HepG2 (cell line): ENCODE data around the gene ATAD3C. TPM values are rescaled to one million over a fixed set of nuclear protein-coding genes. Genes with fewer than 3 reads are reported as not detected.

ENCODE experiments used
- CTCF ChIP-seq: sonication (generic); formaldehyde crosslinking; IDR thresholded peaks from 2 replicates; pipeline ENCODE4 v1.5.0; 2020; ENCODE audit warnings: mild to moderate bottlenecking, missing genetic modification reagents, moderate library complexity
- FLYWCH1 ChIP-seq: sonication (generic); formaldehyde crosslinking; IDR thresholded peaks from 2 replicates; pipeline ENCODE4 v1.8.1; 2023; ENCODE audit warnings: mild to moderate bottlenecking, missing genetic modification reagents
- GLI4 ChIP-seq: sonication (generic); formaldehyde crosslinking; IDR thresholded peaks from 2 replicates; pipeline ENCODE4 v1.5.1; 2020; ENCODE audit warnings: missing genetic modification reagents, mild to moderate bottlenecking, moderate library complexity, borderline replicate concordance
- HNRNPL ChIP-seq: fragments of 200-400 bp; formaldehyde crosslinking; IDR thresholded peaks from 2 replicates; pipeline ENCODE4 v1.6.1; 2017; ENCODE audit warnings: mild to moderate bottlenecking, low read depth, low read length
- MAX ChIP-seq: IDR thresholded peaks from 2 replicates; pipeline ENCODE4 v1.6.1; 2012; ENCODE audit warnings: inconsistent platforms
- NFKBIZ ChIP-seq: IDR thresholded peaks from 2 replicates; pipeline ENCODE4 v1.6.1; 2018; ENCODE audit warnings: missing genetic modification reagents, missing compliant biosample characterization
- REST ChIP-seq, 2 experiments: IDR thresholded peaks; 2 replicates each; pipeline ENCODE4 v1.6.1; 2011 to 2012; ENCODE audit warnings: low read length in 2 of 2, borderline replicate concordance in 1 of 2, low read depth in 1 of 2, mild to moderate bottlenecking in 1 of 2, moderate library complexity in 1 of 2
- YEATS2 ChIP-seq: sonication (generic); formaldehyde crosslinking; IDR thresholded peaks from 2 replicates; pipeline ENCODE4 v1.4.0; 2020; ENCODE audit warnings: missing genetic modification reagents, borderline replicate concordance
- ZBED4 ChIP-seq: sonication (generic); formaldehyde crosslinking; IDR thresholded peaks from 2 replicates; pipeline ENCODE4 v1.4.0; 2020; ENCODE audit warnings: missing genetic modification reagents, borderline replicate concordance
- ZNF331 ChIP-seq: sonication (generic); formaldehyde crosslinking; IDR thresholded peaks from 2 replicates; pipeline ENCODE4 v1.4.0; 2020; ENCODE audit warnings: missing genetic modification reagents
- ZNF343 ChIP-seq: sonication (generic); formaldehyde crosslinking; IDR thresholded peaks from 2 replicates; pipeline ENCODE4 v1.4.0; 2020; ENCODE audit warnings: mild to moderate bottlenecking, missing genetic modification reagents
- ZNF577 ChIP-seq: sonication (generic); formaldehyde crosslinking; IDR thresholded peaks from 2 replicates; pipeline ENCODE4 v1.4.0; 2020; ENCODE audit warnings: mild to moderate bottlenecking, low read depth, missing genetic modification reagents, borderline replicate concordance
- ZNF652 ChIP-seq: IDR thresholded peaks from 2 replicates; pipeline ENCODE4 v1.6.1; 2016; ENCODE audit warnings: low read depth, borderline replicate concordance
- ZNF687 ChIP-seq: sonication (generic); formaldehyde crosslinking; IDR thresholded peaks from 2 replicates; pipeline ENCODE4 v1.5.1; 2020; ENCODE audit warnings: mild to moderate bottlenecking, missing genetic modification reagents, moderate library complexity
- ZNF781 ChIP-seq: sonication (generic); formaldehyde crosslinking; IDR thresholded peaks from 2 replicates; pipeline ENCODE4 v1.5.1; 2020; ENCODE audit warnings: borderline replicate concordance, mild to moderate bottlenecking, missing genetic modification reagents; ENCODE audit errors: not compliant biosample characterization
- polyA plus RNA-seq, 8 experiments: library from polyadenylated mRNA; depleted of rRNA in 3 of 8; stranded (reverse) in 7 of 8; unstranded in 1 of 8; fragments of >200 nt; fragmentation: Illumina TruSeq in 4 of 8; extraction: Trizol in 4 of 8; gene quantifications; 2 replicates each; pipeline versions ENCODE4 v1.2.1 to v1.2.3, GENCODE V29; 2011 to 2016; ENCODE audit warnings: low read depth in 4 of 8, missing spikeins in 1 of 8, mixed read lengths in 1 of 8; ENCODE audit not compliant: insufficient read depth in 1 of 8
- total RNA-seq, 5 experiments: library from RNA; depleted of rRNA; stranded (reverse); fragments of >200 nt; fragmentation: Illumina TruSeq; extraction: Trizol; gene quantifications; 2 replicates each; pipeline ENCODE4 v1.2.3, GENCODE V29; 2016; ENCODE audit warnings: low read depth in 1 of 5

The ATAD3C gene
- total and polyA plus RNA-seq, 2 of the 13 experiments (the other 11 are each of a cell fraction or from before 2014, with no cell fraction given), result 2.4 to 3.2 TPM

- TF ChIP-seq NFKBIZ (CRISPR knock-in tag) (no peak), ZNF577 (CRISPR knock-in tag) (no peak), ZNF687 (CRISPR knock-in tag) (peak; percentile 67), FLYWCH1 (CRISPR knock-in tag) (no peak), GLI4 (CRISPR knock-in tag) (peak; percentile 8; the same call in 1 of the 2 replicates), REST (IDR thresholded peaks at IDR 0.05; ENCODE audit: borderline replicate concordance in 1 of 2, low read depth in 1 of 2, low read length in 2 of 2) (no peak), ZNF781 (CRISPR knock-in tag) (no peak), ZNF343 (CRISPR knock-in tag) (no peak), MAX (no peak; the same call in 1 of the 2 replicates), ZNF331 (CRISPR knock-in tag) (no peak), ZNF652 (CRISPR knock-in tag) (no peak), YEATS2 (no peak), ZBED4 (CRISPR knock-in tag) (no peak), CTCF (CRISPR knock-in tag) (peak; percentile 57), HNRNPL (peak; percentile 71; the same call in 1 of the 2 replicates)
Measured at GRCh38 chr1:1461721-1462317, 12.3 kb downstream of the ATAD3C start (continued).
